HFF-Myc (cell line): ENCODE data around the gene BCAS3.
"Not testable (repeated sequence)": the region's sequence is repeated elsewhere in the genome, so short reads cannot be mapped to it uniquely, and the experiment has no call there.

Experiments used
- DNase-seq: peaks from one replicate; pipeline ENCODE4 v3.0.0-alpha.2; 2011; ENCODE audit warnings: low read depth; ENCODE audit errors: extremely low read depth
- H3K4me3 ChIP-seq: replicated peaks from 2 replicates; pipeline ENCODE4 v1.5.1; 2011; ENCODE audit warnings: low read depth, mild to moderate bottlenecking, control low read depth, low read length
- CTCF ChIP-seq: IDR thresholded peaks from 2 replicates; pipeline ENCODE4 v1.5.1; 2012; ENCODE audit warnings: mild to moderate bottlenecking, low read depth, low read length, control low read depth; ENCODE audit errors: missing control alignments

BCAS3 gene

GRCh38 chr17:61029181-61029580 is 351.5 kb downstream of the BCAS3 start:
- no peak for DNase-seq
- H3K4me3 ChIP-seq = no peak overlapping the region
- no peak for TF ChIP-seq CTCF

GRCh38 chr17:61040666-61041065 is 363.0 kb downstream of the BCAS3 start:
- H3K4me3 ChIP-seq = no peak overlapping the region
- DNase-seq = no peak
- TF ChIP-seq CTCF = no peak

GRCh38 chr17:61042348-61042747 is 364.7 kb downstream of the BCAS3 start:
- DNase-seq, H3K4me3 ChIP-seq: not testable (repeated sequence)

GRCh38 chr17:61047515-61047914 is 369.9 kb downstream of the BCAS3 start:
- no peak for DNase-seq
- TF ChIP-seq CTCF = no peak

GRCh38 chr17:61048376-61049106 is 370.9 kb downstream of the BCAS3 start:
- DNase-seq = no peak
- H3K4me3 ChIP-seq = no peak overlapping the region
- no peak for TF ChIP-seq CTCF

More at GRCh38 chr17:61047515-61047914, 369.9 kb downstream of the BCAS3 start:
- H3K4me3 ChIP-seq = no peak overlapping the region

- TF ChIP-seq CTCF = no peak
- H3K4me3 ChIP-seq = no peak overlapping the region
- no peak for DNase-seq
Observed at GRCh38 chr17:61053469-61053868, 375.8 kb downstream of the BCAS3 start.

GRCh38 chr17:61054436-61054835 is 376.8 kb downstream of the BCAS3 start:
- no peak for TF ChIP-seq CTCF
- no peak for DNase-seq
- H3K4me3 ChIP-seq = no peak overlapping the region
